Gastroesophageal sphincter (tissue), 3 donors: ENCODE measurements around the gene BICRAL.
A peak's percentile ranks its signal among the peaks of the same experiment; 100 is the strongest.

Source experiments
- CTCF ChIP-seq, 4 experiments: fragments of 200-600 bp in 2 of 4; fragments of 450-650 bp in 2 of 4; sonication (generic) in 1 of 4; IDR thresholded peaks; one replicate each; pipeline ENCODE4 v1.5.1; 2017 to 2019; ENCODE audit warnings: antibody characterized with exemption in 4 of 4, mild to moderate bottlenecking in 2 of 4, moderate library complexity in 2 of 4
- EP300 ChIP-seq: sonication (generic); formaldehyde crosslinking; IDR thresholded peaks from one replicate; pipeline ENCODE4 v1.6.1; 2017; ENCODE audit warnings: antibody characterized with exemption, mild to moderate bottlenecking
- POLR2A ChIP-seq, 2 donors: fragments of 450-650 bp; IDR thresholded peaks; one replicate each; pipeline ENCODE4 v1.6.1; 2017; ENCODE audit warnings: antibody characterized with exemption in 2 of 2, mild to moderate bottlenecking in 2 of 2, moderate library complexity in 1 of 2
- POLR2AphosphoS5 ChIP-seq: sonication (generic); formaldehyde crosslinking; IDR thresholded peaks from one replicate; pipeline ENCODE4 v1.6.1; 2017; ENCODE audit warnings: antibody characterized with exemption

GRCh38 chr6:42782689-42783176 is 881 bp downstream of the BICRAL start:
- TF ChIP-seq CTCF (IDR thresholded peaks at IDR 0.05) (peak in 3 of 4 experiments; percentile 8 to 22 (median 11)), POLR2AphosphoS5 (peak; percentile 96), EP300 (no peak), POLR2A (IDR thresholded peaks at IDR 0.05) (peak; percentile 94 to 95)
